Astrocyte (in vitro differentiated cells and primary cell): ENCODE measurements around the gene MSX2. TPM values are rescaled to one million over a fixed set of nuclear protein-coding genes. Genes with fewer than 3 reads are reported as not detected.

ENCODE experiments used
- DNase-seq: peaks from one replicate; pipeline ENCODE4 v3.0.0-alpha.2; 2010; ENCODE audit warnings: low read depth
- FAIRE-seq: peaks from 2 replicates; lab custom pipeline; 2011; peaks lifted over from hg19 to GRCh38; lab: Jason Lieb, UNC
- H2AFZ ChIP-seq: 2 replicates; pipeline ENCODE4 v1.6.0; 2012; ENCODE audit warnings: low read depth, low read length, inconsistent platforms
- H3K27ac ChIP-seq: 2 replicates; pipeline ENCODE4 v1.5.1; 2011; ENCODE audit warnings: low read depth, low read length, inconsistent platforms
- H3K27me3 ChIP-seq: 2 replicates; pipeline ENCODE4 v1.6.0; 2011; ENCODE audit warnings: low read length, inconsistent platforms; ENCODE audit not compliant: insufficient read depth
- H3K36me3 ChIP-seq: 2 replicates; pipeline ENCODE4 v1.5.1; 2011; ENCODE audit warnings: low read length, inconsistent platforms; ENCODE audit not compliant: insufficient read depth
- H3K4me1 ChIP-seq: 2 replicates; pipeline ENCODE4 v1.5.1; 2011; ENCODE audit warnings: low read length, inconsistent platforms; ENCODE audit not compliant: insufficient read depth
- H3K4me2 ChIP-seq: 2 replicates; pipeline ENCODE4 v1.6.0; 2012; ENCODE audit warnings: low read length, inconsistent platforms
- H3K4me3 ChIP-seq: 2 replicates; pipeline ENCODE4 v1.5.1; 2011; ENCODE audit warnings: low read depth, mild to moderate bottlenecking, low read length, inconsistent platforms; ENCODE audit not compliant: insufficient read depth
- H3K79me2 ChIP-seq: 2 replicates; pipeline ENCODE4 v1.6.0; 2012; ENCODE audit warnings: mild to moderate bottlenecking, low read length, inconsistent platforms; ENCODE audit not compliant: insufficient read depth
- H3K9ac ChIP-seq: 2 replicates; pipeline ENCODE4 v1.6.0; 2012; ENCODE audit warnings: mild to moderate bottlenecking, low read length, inconsistent platforms
- H3K9me3 ChIP-seq: 2 replicates; pipeline ENCODE4 v1.5.1; 2012; ENCODE audit warnings: low read depth, mild to moderate bottlenecking, low read length, inconsistent platforms; ENCODE audit not compliant: insufficient read depth
- H4K20me1 ChIP-seq: 2 replicates; pipeline ENCODE4 v1.6.0; 2012; ENCODE audit warnings: low read length, inconsistent platforms; ENCODE audit not compliant: insufficient read depth
- H3K27ac Mint-ChIP-seq: one replicate; pipeline ENCODE4 v1.8.0; 2021; ENCODE audit warnings: mild to moderate bottlenecking, mixed read lengths; ENCODE audit not compliant: unreplicated experiment
- H3K27me3 Mint-ChIP-seq: one replicate; pipeline ENCODE4 v1.8.0; 2021; ENCODE audit warnings: low read depth, mixed read lengths; ENCODE audit not compliant: unreplicated experiment
- H3K36me3 Mint-ChIP-seq: one replicate; pipeline ENCODE4 v1.8.0; 2021; ENCODE audit warnings: low read depth, mixed read lengths; ENCODE audit not compliant: unreplicated experiment
- H3K4me1 Mint-ChIP-seq: one replicate; pipeline ENCODE4 v1.8.0; 2021; ENCODE audit warnings: low read depth, mixed read lengths; ENCODE audit not compliant: unreplicated experiment
- H3K4me3 Mint-ChIP-seq: one replicate; pipeline ENCODE4 v1.8.0; 2021; ENCODE audit warnings: mild to moderate bottlenecking, moderate library complexity, mixed read lengths; ENCODE audit not compliant: unreplicated experiment
- H3K9me3 Mint-ChIP-seq: one replicate; pipeline ENCODE4 v1.8.0; 2021; ENCODE audit warnings: mild to moderate bottlenecking, mixed read lengths; ENCODE audit not compliant: unreplicated experiment
- CTCF ChIP-seq: IDR thresholded peaks from 2 replicates; pipeline ENCODE4 v1.5.1; 2011; ENCODE audit warnings: low read depth, mild to moderate bottlenecking, inconsistent platforms, low read length, moderate library complexity; ENCODE audit not compliant: insufficient read depth
- EZH2 ChIP-seq: IDR thresholded peaks from 2 replicates; pipeline ENCODE4 v1.6.1; 2012; ENCODE audit warnings: mild to moderate bottlenecking, low read length, inconsistent platforms; ENCODE audit not compliant: insufficient read depth
- total RNA-seq: library from RNA; stranded (reverse); gene quantifications from 2 replicates; pipeline ENCODE4 v1.2.1, GENCODE V29; 2021

Gene MSX2
- total RNA-seq, 1 donor from 2014 or later: 12.0 TPM

DNA sequence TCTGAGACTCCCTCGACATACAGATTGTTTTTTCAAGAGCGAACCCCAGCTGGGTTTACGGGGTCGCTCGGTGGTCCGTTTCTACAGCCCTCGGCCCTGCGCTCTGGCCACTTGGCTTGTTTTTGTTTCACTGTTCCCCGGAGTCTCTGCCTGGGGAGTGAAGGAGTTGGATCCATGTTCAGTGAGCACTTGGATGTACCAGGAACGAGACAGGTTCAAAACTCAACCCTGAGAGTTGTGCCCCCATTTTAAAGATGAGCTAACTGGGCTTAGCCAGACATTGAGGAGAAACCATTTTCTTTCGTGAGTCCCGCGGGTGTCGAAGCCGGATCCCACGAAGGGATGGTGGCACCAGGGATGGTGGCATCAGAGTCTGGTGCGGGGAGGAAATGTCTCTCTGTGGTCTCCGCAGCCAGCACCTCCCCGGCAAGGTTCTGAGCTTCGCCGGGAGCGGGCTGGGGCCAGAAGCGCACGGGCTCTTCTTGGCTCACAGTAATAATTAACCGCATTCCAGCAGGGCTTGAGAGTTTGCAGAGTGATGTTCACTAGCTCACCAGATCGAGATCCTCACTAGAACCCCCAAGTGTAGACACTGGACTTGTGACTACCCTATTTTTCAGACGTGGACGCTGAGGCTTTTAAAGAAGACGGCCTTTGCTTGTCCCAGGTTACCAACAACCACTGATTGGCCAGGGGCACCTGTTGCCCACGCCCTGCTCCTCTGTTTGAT, 1.0 kb downstream of the MSX2 start:
- no peak for FAIRE-seq

GRCh38 chr5:174725991-174726601, 1.7 kb downstream of the MSX2 start:
- TF ChIP-seq EZH2 (no peak), CTCF (no peak)
- Histone ChIP-seq H3K27ac (no peak overlapping the region), H3K36me3 (no peaks in the 10 kb centered on the region), H3K4me2 (peak overlapping the region; percentile 98), H4K20me1 (peaks cover 16% of the 10 kb centered on the region), H3K79me2 (peaks cover 5% of the 10 kb centered on the region), H3K27me3 (peaks cover 59% of the 10 kb centered on the region), H3K9me3 (no peaks in the 10 kb centered on the region), H3K4me3 (no peak overlapping the region), H3K9ac (no peak overlapping the region), H2AFZ (no peak overlapping the region), H3K4me1 (peaks cover 13% of the 10 kb centered on the region)
- H3K36me3 Mint-ChIP-seq: peaks cover 11% of the 10 kb centered on the region
- H3K4me3 Mint-ChIP-seq: peak overlapping the region; percentile 92
- no peak for DNase-seq
- peaks cover 7% of the 10 kb centered on the region for H3K9me3 Mint-ChIP-seq
- FAIRE-seq: no peak
- H3K4me1 Mint-ChIP-seq: peaks cover 3% of the 10 kb centered on the region
- H3K27ac Mint-ChIP-seq: peak overlapping the region; percentile 72
- peaks cover 88% of the 10 kb centered on the region for H3K27me3 Mint-ChIP-seq

More for the DNA sequence above, 1.0 kb downstream of the MSX2 start:
- H3K27ac ChIP-seq: no peak overlapping the region
- no peaks in the 10 kb centered on the region for H3K9me3 ChIP-seq
- peak overlapping the region; percentile 63 for H3K9ac ChIP-seq
- peak overlapping the region; percentile 77 for H3K4me3 ChIP-seq
- H3K4me1 ChIP-seq: peaks cover 13% of the 10 kb centered on the region
- peak overlapping the region; percentile 92 for H3K4me3 Mint-ChIP-seq
- peaks cover 7% of the 10 kb centered on the region for H3K9me3 Mint-ChIP-seq
- no peak for DNase-seq
- H3K27me3 Mint-ChIP-seq: peaks cover 86% of the 10 kb centered on the region
- peak overlapping the region; percentile 92 for H2AFZ ChIP-seq
- peak overlapping the region; percentile 72 for H3K27ac Mint-ChIP-seq
- peaks cover 16% of the 10 kb centered on the region for H4K20me1 ChIP-seq
- no peaks in the 10 kb centered on the region for H3K36me3 ChIP-seq
- H3K79me2 ChIP-seq: peaks cover 5% of the 10 kb centered on the region
- H3K27me3 ChIP-seq: peaks cover 58% of the 10 kb centered on the region
- peaks cover 3% of the 10 kb centered on the region for H3K4me1 Mint-ChIP-seq
- H3K36me3 Mint-ChIP-seq: peaks cover 11% of the 10 kb centered on the region
- TF ChIP-seq EZH2: no peak
- TF ChIP-seq CTCF: no peak
- peak overlapping the region; percentile 98 for H3K4me2 ChIP-seq
